PC-9 (cell line): Measurements from ENCODE around the gene TENT4A. TPM values are rescaled to one million over a fixed set of nuclear protein-coding genes. Genes with fewer than 3 reads are reported as not detected.

Experiments used
- BruUV-seq: library from RNA; stranded (reverse); fragments of 400-500 nt; replicated peaks from 2 replicates; lab custom pipeline; 2021; lab: Mats Ljungman, UMichigan
- CTCF ChIA-PET: fragments of 300-600 bp; sonication (Branson Sonifier 250); formaldehyde crosslinking; loops from one replicate; lab custom pipeline; 2022; ENCODE audit warnings: antibody characterized with exemption; lab: Charles Lee
- POLR2A ChIA-PET: fragments of 300-600 bp; sonication (Branson Sonifier 250); formaldehyde crosslinking; loops from one replicate; lab custom pipeline; 2022; ENCODE audit warnings: antibody characterized with exemption; ENCODE audit not compliant: unreplicated experiment; lab: Charles Lee
- DNase-seq, 2 experiments: peaks; one replicate each; pipeline versions ENCODE4 v3.0.0 to v3.0.0-alpha.2; 2015 to 2022; ENCODE audit warnings: mixed read lengths in 1 of 2
- H2AFZ ChIP-seq: fragments of 200-600 bp; sonication (generic); 2 replicates; pipeline ENCODE4 v1.8.1; 2017; ENCODE audit warnings: antibody characterized with exemption
- H3F3A ChIP-seq: fragments of 200-600 bp; sonication (generic); 2 replicates; pipeline ENCODE4 v1.8.1; 2017; ENCODE audit warnings: antibody characterized with exemption, mild to moderate bottlenecking, low read depth; ENCODE audit not compliant: insufficient read depth
- H3K27ac ChIP-seq: fragments of 200-600 bp; sonication (generic); 2 replicates; pipeline ENCODE4 v1.6.1; 2016; ENCODE audit warnings: mixed run types
- H3K27me3 ChIP-seq: fragments of 200-600 bp; sonication (generic); 2 replicates; pipeline ENCODE4 v1.6.1; 2016; ENCODE audit warnings: low read depth, mixed run types; ENCODE audit not compliant: insufficient read depth
- H3K36me3 ChIP-seq: fragments of 200-600 bp; sonication (generic); 2 replicates; pipeline ENCODE4 v1.6.1; 2016; ENCODE audit warnings: low read depth, mixed run types
- H3K4me1 ChIP-seq: fragments of 200-600 bp; sonication (generic); replicated peaks from 2 replicates; pipeline ENCODE4 v1.6.1; 2016; ENCODE audit warnings: mixed run types; ENCODE audit not compliant: insufficient read depth
- H3K4me2 ChIP-seq: fragments of 200-600 bp; sonication (generic); 2 replicates; pipeline ENCODE4 v1.6.1; 2017; ENCODE audit warnings: mixed run types
- H3K4me3 ChIP-seq: fragments of 200-600 bp; sonication (generic); 2 replicates; pipeline ENCODE4 v1.6.1; 2016; ENCODE audit warnings: mixed run types
- H3K79me2 ChIP-seq: fragments of 200-600 bp; sonication (generic); 2 replicates; pipeline ENCODE4 v1.6.1; 2017; ENCODE audit warnings: low read depth, mixed run types
- H3K9me2 ChIP-seq: fragments of 200-600 bp; sonication (generic); 2 replicates; pipeline ENCODE4 v1.8.1; 2017; ENCODE audit warnings: mild to moderate bottlenecking; ENCODE audit not compliant: insufficient read depth
- H3K9me3 ChIP-seq: fragments of 200-600 bp; sonication (generic); 2 replicates; pipeline ENCODE4 v1.8.1; 2016; ENCODE audit warnings: low read depth; ENCODE audit not compliant: insufficient read depth
- H4K20me1 ChIP-seq: fragments of 200-600 bp; sonication (generic); 2 replicates; pipeline ENCODE4 v1.8.1; 2017; ENCODE audit not compliant: insufficient read depth
- CTCF ChIP-seq: fragments of 200-600 bp; sonication (generic); conservative IDR thresholded peaks from 2 replicates; pipeline ENCODE4 v1.6.1; 2017; ENCODE audit warnings: mixed run types, antibody characterized with exemption, mild to moderate bottlenecking, moderate library complexity
- EZH2 ChIP-seq: fragments of 200-600 bp; sonication (generic); IDR thresholded peaks from 2 replicates; pipeline ENCODE4 v1.8.0; 2017; ENCODE audit warnings: antibody characterized with exemption, low read depth
- intact Hi-C: fragments of 100-400 bp; cut with micrococcal nuclease; formaldehyde crosslinking; loops from one replicate; pipeline ENCODE4 v1.10.0; 2022; ENCODE audit not compliant: unreplicated experiment
- total RNA-seq: library from RNA; stranded (reverse); gene quantifications from 2 replicates; pipeline ENCODE4 v1.2.3, GENCODE V29; 2021

Gene TENT4A
- total RNA-seq, 1 experiment from 2014 or later = 84.8 TPM

- Histone ChIP-seq H3K36me3 (no peaks in the 10 kb centered on the region), H3K4me1 (no peaks in the 10 kb centered on the region), H3F3A (no peaks in the 10 kb centered on the region), H3K9me2 (no peaks in the 10 kb centered on the region), H3K4me3 (no peak overlapping the region), H3K4me2 (no peak overlapping the region), H4K20me1 (no peaks in the 10 kb centered on the region; the same call in 1 of the 2 replicates), H3K27ac (no peak overlapping the region), H3K27me3 (peaks cover 43% of the 10 kb centered on the region), H2AFZ (no peak overlapping the region), H3K79me2 (no peaks in the 10 kb centered on the region), H3K9me3 (no peaks in the 10 kb centered on the region)
- ChIA-PET CTCF (no interaction called here), POLR2A (no interaction called here)
- TF ChIP-seq EZH2 = no peak
- TF ChIP-seq CTCF = no peak
- intact Hi-C loops = no loop called here
- no TSS peak for BruUV-seq
- DNase-seq = no peak
Measured at GRCh38 chr5:6682239-6682638, 31.0 kb upstream of the TENT4A start.

- CTCF ChIA-PET = no interaction called here
- BruUV-seq = no TSS peak
Measured at GRCh38 chr5:6683241-6683640, 30.0 kb upstream of the TENT4A start.

GRCh38 chr5:6684075-6684474 lies 29.2 kb upstream of the TENT4A start:
- Histone ChIP-seq H3K36me3 (no peaks in the 10 kb centered on the region), H3K27me3 (peaks cover 56% of the 10 kb centered on the region), H4K20me1 (no peaks in the 10 kb centered on the region; the same call in 1 of the 2 replicates), H3K4me3 (no peak overlapping the region), H3K4me2 (no peak overlapping the region), H3K27ac (no peak overlapping the region), H3K4me1 (no peaks in the 10 kb centered on the region), H3K9me2 (no peaks in the 10 kb centered on the region), H3K9me3 (no peaks in the 10 kb centered on the region), H3K79me2 (no peaks in the 10 kb centered on the region), H3F3A (no peaks in the 10 kb centered on the region), H2AFZ (no peak overlapping the region)
- POLR2A ChIA-PET = no interaction called here
- intact Hi-C loops = no loop called here
- DNase-seq = no peak
- CTCF ChIA-PET = no interaction called here
- BruUV-seq = no TSS peak
- TF ChIP-seq CTCF = no peak
- TF ChIP-seq EZH2 = no peak

More at GRCh38 chr5:6683241-6683640, 30.0 kb upstream of the TENT4A start:
- no peak overlapping the region for H3K4me3 ChIP-seq
- no peaks in the 10 kb centered on the region for H3K9me3 ChIP-seq
- H4K20me1 ChIP-seq = no peaks in the 10 kb centered on the region; the same call in 1 of the 2 replicates
- no peak overlapping the region for H2AFZ ChIP-seq
- H3K79me2 ChIP-seq = no peaks in the 10 kb centered on the region
- POLR2A ChIA-PET = no interaction called here
- no peak for TF ChIP-seq EZH2
- TF ChIP-seq CTCF = no peak
- H3K4me1 ChIP-seq = no peaks in the 10 kb centered on the region
- no peaks in the 10 kb centered on the region for H3K9me2 ChIP-seq
- intact Hi-C loops = no loop called here
- no peak overlapping the region for H3K27ac ChIP-seq
- no peaks in the 10 kb centered on the region for H3F3A ChIP-seq
- DNase-seq = no peak
- no peaks in the 10 kb centered on the region for H3K36me3 ChIP-seq
- peaks cover 51% of the 10 kb centered on the region for H3K27me3 ChIP-seq
- no peak overlapping the region for H3K4me2 ChIP-seq
